ENCODE results near the gene PIF1.

The PIF1 gene

GRCh38 chr15:64825431-64826294 is at the start of gene PIF1:
PIF1 (minus strand) TSS chr15:64825647; CDS start chr15:64824335, 1,312 bp downstream.
- DNase-seq (ENCODE audit: low read depth, low spot score), result peak; percentile 78

- no peak for DNase-seq (ENCODE audit: low read depth, low spot score)
Observed at GRCh38 chr15:64870353-64870752, 44.9 kb upstream of the PIF1 start.

GRCh38 chr15:64869501-64869900 is 44.1 kb upstream of the PIF1 start:
- DNase-seq (ENCODE audit: low read depth, low spot score), result no peak

GRCh38 chr15:64865998-64866520 is 40.6 kb upstream of the PIF1 start:
- DNase-seq (ENCODE audit: low read depth, low spot score), result no peak

GRCh38 chr15:64865126-64865997 is 39.9 kb upstream of the PIF1 start:
- DNase-seq (ENCODE audit: low read depth, low spot score), result no peak

GRCh38 chr15:64864068-64864467 is 38.6 kb upstream of the PIF1 start:
- no peak for DNase-seq (ENCODE audit: low read depth, low spot score)

- no peak for DNase-seq (ENCODE audit: low read depth, low spot score)
Observed at GRCh38 chr15:64862408-64862807, 37.0 kb upstream of the PIF1 start.

- DNase-seq (ENCODE audit: low read depth, low spot score), result no peak
Observed at GRCh38 chr15:64861960-64862359, 36.5 kb upstream of the PIF1 start.

GRCh38 chr15:64861331-64861730 is 35.9 kb upstream of the PIF1 start:
- no peak for DNase-seq (ENCODE audit: low read depth, low spot score)

GRCh38 chr15:64859226-64859625 is 33.8 kb upstream of the PIF1 start:
- DNase-seq (ENCODE audit: low read depth, low spot score), result no peak

GRCh38 chr15:64858021-64858575 is 32.7 kb upstream of the PIF1 start:
- no peak for DNase-seq (ENCODE audit: low read depth, low spot score)

- no peak for DNase-seq (ENCODE audit: low read depth, low spot score)
Observed at GRCh38 chr15:64857421-64857820, 32.0 kb upstream of the PIF1 start.

GRCh38 chr15:64856429-64857145 is 31.1 kb upstream of the PIF1 start:
- DNase-seq (ENCODE audit: low read depth, low spot score), result no peak

GRCh38 chr15:64855205-64855975 is 29.9 kb upstream of the PIF1 start:
- no peak for DNase-seq (ENCODE audit: low read depth, low spot score)

GRCh38 chr15:64854526-64854925 is 29.1 kb upstream of the PIF1 start:
- DNase-seq (ENCODE audit: low read depth, low spot score), result no peak

- DNase-seq (ENCODE audit: low read depth, low spot score), result no peak
Observed at GRCh38 chr15:64854041-64854440, 28.6 kb upstream of the PIF1 start.

- DNase-seq (ENCODE audit: low read depth, low spot score), result no peak
Observed at GRCh38 chr15:64851503-64851840, 26.0 kb upstream of the PIF1 start.

GRCh38 chr15:64850778-64851502 is 25.5 kb upstream of the PIF1 start:
- DNase-seq (ENCODE audit: low read depth, low spot score), result no peak

GRCh38 chr15:64847876-64848716 is 22.6 kb upstream of the PIF1 start:
- no peak for DNase-seq (ENCODE audit: low read depth, low spot score)
